ENCODE data around the gene TMEM60.

GRCh38 chr7:77822269-77822668 lies 24.0 kb upstream of the TMEM60 start:
- TF ChIP-seq POLR2A (IDR thresholded peaks at IDR 0.05) (no peak), EP300 (IDR thresholded peaks at IDR 0.05) (no peak), POLR2AphosphoS5 (IDR thresholded peaks at IDR 0.05) (no peak)
- TF ChIP-seq, protein P1, sequence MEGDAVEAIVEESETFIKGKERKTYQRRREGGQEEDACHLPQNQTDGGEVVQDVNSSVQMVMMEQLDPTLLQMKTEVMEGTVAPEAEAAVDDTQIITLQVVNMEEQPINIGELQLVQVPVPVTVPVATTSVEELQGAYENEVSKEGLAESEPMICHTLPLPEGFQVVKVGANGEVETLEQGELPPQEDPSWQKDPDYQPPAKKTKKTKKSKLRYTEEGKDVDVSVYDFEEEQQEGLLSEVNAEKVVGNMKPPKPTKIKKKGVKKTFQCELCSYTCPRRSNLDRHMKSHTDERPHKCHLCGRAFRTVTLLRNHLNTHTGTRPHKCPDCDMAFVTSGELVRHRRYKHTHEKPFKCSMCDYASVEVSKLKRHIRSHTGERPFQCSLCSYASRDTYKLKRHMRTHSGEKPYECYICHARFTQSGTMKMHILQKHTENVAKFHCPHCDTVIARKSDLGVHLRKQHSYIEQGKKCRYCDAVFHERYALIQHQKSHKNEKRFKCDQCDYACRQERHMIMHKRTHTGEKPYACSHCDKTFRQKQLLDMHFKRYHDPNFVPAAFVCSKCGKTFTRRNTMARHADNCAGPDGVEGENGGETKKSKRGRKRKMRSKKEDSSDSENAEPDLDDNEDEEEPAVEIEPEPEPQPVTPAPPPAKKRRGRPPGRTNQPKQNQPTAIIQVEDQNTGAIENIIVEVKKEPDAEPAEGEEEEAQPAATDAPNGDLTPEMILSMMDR (IDR thresholded peaks at IDR 0.05): no peak

Measured in sigmoid colon (tissue), 4 donors.